Right ventricle myocardium inferior (tissue), 1 donor: ENCODE results near the gene CEMIP. TPM values are rescaled to one million over a fixed set of nuclear protein-coding genes. Genes with fewer than 3 reads are reported as not detected.
A peak's percentile ranks its signal among the peaks of the same experiment; 100 is the strongest.

Experiments
- ATAC-seq: fragments of 200-7000 bp; cut with Tn5 transposase; one replicate; pipeline ENCODE4 v1.9.1; 2020; ENCODE audit warnings: mild to moderate bottlenecking, moderate library complexity
- DNase-seq: peaks from one replicate; pipeline ENCODE4 v3.0.0; 2021; ENCODE audit errors: missing footprints
- intact Hi-C: fragments of 100-400 bp; cut with DNase I; formaldehyde crosslinking; loops from one replicate; pipeline ENCODE4 v1.11.0; 2022
- total RNA-seq: library from RNA; stranded (reverse); fragmentation: NEBNext Ultra II Directional; extraction: Animal tissue kit (Norgen Biotek cat#: 25700); gene quantifications from one replicate; pipeline ENCODE4 v1.2.1, GENCODE V29; 2021
- donor health status: DM: no; HTN: yes; CAD: no; lungs with severe emphysema.

CEMIP gene
- total RNA-seq, 1 donor from 2014 or later: 0.14 TPM

DNA sequence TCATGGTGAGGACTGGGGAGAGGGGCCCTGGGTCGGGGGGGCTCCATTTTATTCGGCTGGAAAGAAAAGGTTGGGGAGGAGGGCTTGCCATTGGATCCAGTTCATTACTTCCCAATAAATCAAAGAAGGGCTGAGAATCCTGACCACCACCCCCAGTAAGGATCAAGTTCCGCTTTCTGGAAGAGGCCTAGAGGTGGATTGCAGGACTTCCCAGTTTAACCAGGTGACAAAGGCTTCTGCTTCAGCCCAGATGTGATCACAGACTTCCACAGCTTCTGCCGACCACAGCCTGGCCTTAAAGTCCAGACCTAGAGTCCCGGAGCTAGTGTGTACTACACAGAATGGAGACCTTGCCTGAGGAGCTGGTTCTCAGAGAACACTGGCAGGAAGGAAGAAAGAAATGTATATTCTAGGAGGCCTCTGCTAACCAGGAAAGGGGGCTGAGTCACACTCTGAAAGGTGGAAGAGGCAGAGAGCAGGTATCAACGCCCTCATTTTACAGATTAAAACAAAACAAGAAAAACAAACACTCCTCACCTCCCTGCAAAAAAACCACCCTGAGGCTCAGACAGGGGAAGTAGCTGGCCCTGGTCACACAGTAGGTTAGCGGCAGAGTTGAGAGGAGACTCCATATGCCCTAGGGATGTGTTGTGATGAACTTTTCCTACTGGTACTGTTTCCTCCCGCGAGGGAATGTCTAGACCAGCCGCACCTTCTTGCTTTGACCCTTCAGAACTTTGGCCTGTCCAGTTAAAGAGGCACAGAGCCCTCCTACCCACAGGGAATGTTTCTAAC, 1.1 kb upstream of the CEMIP start:
- ATAC-seq (no peak), DNase-seq (no peak)
- intact Hi-C loops: loop anchor here (2.0 to 5.0 kb wide), 3 partner anchors 141 to 321 kb away; no protein-coding TSS in a partner anchor

GRCh38 chr15:80778621-80778963, 578 bp upstream of the CEMIP start:
- intact Hi-C loops: loop anchor here (2.0 to 5.0 kb wide), 2 partner anchors 141 to 322 kb away; no protein-coding TSS in a partner anchor
- DNase-seq (no peak), ATAC-seq (no peak)

GRCh38 chr15:80779658-80780415, 667 bp downstream of the CEMIP start:
- DNase-seq (no peak), ATAC-seq (peak; percentile 2)
- intact Hi-C loops: loop anchor here (1.0 to 5.0 kb wide), 3 partner anchors 143 to 323 kb away; no protein-coding TSS in a partner anchor

DNA sequence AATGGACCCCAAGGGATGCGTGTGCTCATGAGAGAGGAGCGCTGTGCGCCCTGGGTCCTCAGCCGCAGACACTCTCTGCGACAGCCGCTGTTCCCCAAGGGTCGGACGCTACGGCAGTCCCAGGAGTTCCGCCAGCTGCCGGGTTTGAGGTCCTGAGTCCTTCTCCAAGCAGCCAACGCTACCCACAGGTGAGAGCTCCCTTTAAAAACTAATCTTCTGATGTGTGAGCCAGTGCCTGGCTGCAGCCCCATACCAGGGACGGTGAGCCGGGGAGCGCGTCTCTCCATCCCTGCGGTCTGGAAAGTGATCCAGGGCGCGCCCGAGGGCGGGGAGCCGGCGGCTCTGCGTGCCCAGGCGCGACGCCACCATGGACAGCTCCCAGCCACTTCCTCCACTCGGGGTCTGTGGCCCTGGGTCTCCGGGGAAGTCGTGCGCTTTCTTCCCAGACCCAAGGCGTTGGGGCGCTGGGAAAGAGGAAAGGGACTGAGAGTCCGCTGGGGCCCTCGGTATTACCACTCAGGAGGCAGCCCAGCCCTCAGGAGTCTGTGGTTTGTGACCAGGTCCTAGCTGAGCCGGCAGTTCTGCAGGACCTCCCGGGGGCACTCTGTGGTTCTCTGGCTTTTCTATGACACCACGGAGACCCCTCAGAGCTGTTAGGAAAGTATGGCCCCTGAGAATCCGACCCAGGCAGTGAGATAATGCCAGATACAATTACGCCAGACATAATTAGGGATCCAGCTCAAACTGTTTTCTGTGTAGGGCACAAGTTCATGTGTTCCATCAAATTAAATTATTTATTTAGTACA, 1.4 kb downstream of the CEMIP start:
- intact Hi-C loops: no loop called here
- no peak for ATAC-seq
- no peak for DNase-seq

- intact Hi-C loops: no loop called here
- no peak for DNase-seq
- no peak for ATAC-seq
Measured at GRCh38 chr15:80783260-80783659, 4.1 kb downstream of the CEMIP start.

DNA sequence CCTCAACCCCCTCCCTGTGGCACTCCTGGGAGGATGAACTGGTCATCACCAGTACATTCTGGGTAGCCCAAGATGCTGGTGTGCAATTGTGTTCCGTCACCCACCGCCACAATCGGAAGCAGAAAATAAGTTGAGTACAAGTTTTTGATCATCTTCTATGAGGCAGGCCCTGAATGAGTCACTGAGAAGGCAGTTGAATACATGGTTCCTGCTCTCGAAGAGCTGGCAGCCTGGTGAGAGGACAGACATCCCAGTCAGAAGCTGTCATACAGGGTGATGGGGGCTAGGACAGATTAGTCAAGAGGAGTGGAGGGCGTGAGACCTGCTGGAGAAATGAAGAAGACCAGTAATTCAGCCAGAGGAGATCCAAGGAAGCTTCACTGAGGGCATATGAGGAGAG, 6.2 kb downstream of the CEMIP start:
- DNase-seq (no peak), ATAC-seq (no peak)
- intact Hi-C loops: no loop called here

DNA sequence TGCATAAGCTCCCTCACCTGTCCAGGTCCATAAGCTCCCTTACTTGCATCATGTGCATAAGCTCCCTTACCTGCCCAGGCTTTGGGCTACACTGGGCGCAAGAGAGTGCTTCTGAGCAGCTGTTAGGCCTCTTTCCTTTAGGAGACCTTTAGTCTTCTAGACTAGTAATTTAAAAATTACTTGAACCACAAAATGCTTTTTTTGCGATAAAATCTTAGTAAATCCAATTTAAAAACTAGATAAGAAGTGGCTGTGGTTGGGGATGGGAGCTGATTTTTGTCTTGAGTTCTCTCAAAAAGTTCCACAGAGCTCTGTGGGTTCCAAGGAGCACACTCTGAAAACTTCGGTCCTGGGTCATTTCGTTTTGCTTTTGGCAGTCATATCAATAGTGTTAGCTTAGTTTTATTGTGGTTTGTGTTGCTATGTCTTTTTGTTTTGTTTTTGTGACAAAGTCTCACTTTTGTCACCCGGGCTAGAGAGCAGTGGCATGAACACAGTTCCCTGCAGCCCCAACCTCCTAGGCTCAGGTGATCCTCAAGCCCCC, 6.7 kb downstream of the CEMIP start:
- intact Hi-C loops: no loop called here
- no peak for DNase-seq
- ATAC-seq: no peak

- ATAC-seq: no peak
- intact Hi-C loops: no loop called here
- DNase-seq: no peak
Measured at GRCh38 chr15:80787316-80787715, 8.1 kb downstream of the CEMIP start.

DNA sequence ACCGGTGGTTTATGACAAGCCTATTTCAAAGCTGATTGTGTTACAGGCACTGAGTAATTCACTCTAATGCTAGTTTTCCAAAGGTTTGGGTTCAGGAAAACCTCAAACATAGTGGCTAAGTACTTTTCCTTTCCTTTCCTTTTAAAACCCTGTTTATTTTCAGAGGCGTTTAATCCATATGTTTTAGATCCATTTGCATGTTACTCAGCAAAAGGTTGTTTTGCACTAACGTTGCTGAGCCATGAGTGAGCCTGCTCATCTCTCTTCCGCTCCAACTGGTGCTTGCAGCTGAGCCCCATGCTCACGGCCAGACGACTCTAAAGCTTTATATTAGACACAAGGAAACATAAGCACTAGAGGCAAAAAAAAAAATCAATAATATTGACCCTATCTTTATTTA, 9.4 kb downstream of the CEMIP start:
- DNase-seq: no peak
- intact Hi-C loops: no loop called here
- ATAC-seq: no peak

DNA sequence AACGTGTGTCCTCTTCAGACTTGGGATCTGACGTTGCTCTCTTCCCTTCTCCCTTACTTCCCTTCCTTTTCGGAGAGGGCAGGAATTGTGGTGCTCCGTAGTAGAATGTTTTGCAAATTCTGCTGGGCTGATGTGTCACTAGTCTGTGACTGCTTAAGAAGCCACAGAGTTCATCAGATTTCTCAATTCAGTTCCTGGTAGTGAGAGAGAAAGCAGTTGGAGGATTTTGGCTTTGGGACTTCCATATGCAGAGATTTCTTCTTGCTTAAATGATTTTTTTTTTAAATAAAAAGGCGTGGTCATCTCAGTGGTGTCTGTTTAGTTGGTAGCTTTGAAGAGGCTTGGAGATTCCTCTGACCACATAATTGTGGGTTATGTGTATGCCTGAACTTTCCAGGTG, 10.1 kb downstream of the CEMIP start:
- intact Hi-C loops: no loop called here
- no peak for ATAC-seq
- no peak for DNase-seq

- ATAC-seq (no peak), DNase-seq (no peak)
- intact Hi-C loops: no loop called here
Measured at GRCh38 chr15:80789796-80790195, 10.6 kb downstream of the CEMIP start.

- DNase-seq (no peak), ATAC-seq (no peak)
- intact Hi-C loops: no loop called here
Measured at GRCh38 chr15:80790236-80790635, 11.1 kb downstream of the CEMIP start.

DNA sequence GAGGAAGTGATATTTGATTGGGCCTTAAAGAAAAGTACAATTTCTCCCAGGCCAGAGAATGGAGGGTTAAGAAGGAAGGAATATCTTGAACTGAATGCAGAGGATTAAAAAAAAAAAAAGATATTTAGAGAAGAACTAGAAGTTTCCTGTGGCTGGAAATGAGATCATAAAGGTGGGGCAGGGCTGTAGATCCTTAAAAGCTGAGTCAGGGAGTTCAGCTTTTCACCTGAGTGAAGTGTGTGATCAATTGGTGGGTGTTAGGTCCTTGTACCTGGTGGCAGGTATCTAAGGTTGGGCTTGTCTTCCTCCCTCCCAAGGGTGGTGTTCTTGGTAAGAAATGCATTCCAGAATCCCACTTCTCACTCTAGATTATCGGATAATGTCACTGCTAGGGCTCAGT, 11.8 kb downstream of the CEMIP start:
- intact Hi-C loops: no loop called here
- no peak for DNase-seq
- no peak for ATAC-seq

DNA sequence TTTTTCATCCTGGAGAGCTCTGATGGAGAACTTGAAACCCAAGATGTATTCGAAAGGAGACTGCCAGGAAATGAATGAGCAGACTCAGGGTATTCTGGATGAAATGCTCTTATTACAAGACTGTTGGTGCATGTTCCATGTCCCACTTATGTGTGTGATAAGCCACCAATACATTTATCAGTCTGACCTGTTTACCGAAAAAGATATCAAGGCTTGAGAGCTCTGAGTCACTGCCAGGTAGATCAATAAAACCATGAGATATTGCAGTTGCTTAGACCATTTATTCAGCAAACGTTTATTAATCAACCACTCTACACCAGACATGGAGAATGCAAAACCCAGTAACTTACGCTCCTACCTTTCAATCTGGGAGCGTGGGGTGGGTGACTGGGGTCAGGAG, 17.2 kb downstream of the CEMIP start:
- DNase-seq (no peak), ATAC-seq (no peak)
- intact Hi-C loops: no loop called here

GRCh38 chr15:80798911-80799310, 19.7 kb downstream of the CEMIP start:
- intact Hi-C loops: no loop called here
- ATAC-seq (no peak), DNase-seq (no peak)

- intact Hi-C loops: no loop called here
- no peak for DNase-seq
- no peak for ATAC-seq
Measured at GRCh38 chr15:80800067-80800466, 20.9 kb downstream of the CEMIP start.

GRCh38 chr15:80801891-80802680, 22.9 kb downstream of the CEMIP start:
- intact Hi-C loops: no loop called here
- ATAC-seq (no peak), DNase-seq (no peak)
